Measurements from ENCODE around the gene EXPH5. TPM values are rescaled to one million over a fixed set of nuclear protein-coding genes. Genes with fewer than 3 reads are reported as not detected.

The EXPH5 gene
- total and polyA plus RNA-seq, 2 of the 8 experiments (the other 6 are each of a cell fraction or from before 2014, with no cell fraction given): 1.1 to 11.5 TPM

DNA sequence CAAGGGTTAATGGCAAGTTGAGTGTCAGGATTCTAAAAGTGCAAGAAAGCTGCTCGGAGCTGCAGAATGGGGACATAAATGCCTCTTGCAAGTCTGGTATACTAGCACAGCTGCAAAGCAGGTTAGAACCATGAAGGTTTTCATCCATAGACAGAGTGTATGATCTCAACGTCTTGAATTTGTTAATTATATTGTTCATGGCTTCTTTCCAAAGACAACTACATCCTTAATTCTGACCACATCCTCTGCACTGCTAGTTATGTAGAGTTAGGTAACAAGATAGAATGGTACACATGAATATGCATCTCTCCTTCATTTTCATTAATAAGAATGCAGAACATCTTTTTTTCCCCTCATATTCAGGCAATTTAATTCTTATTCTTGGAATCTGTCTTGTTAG is 34.2 kb downstream of the EXPH5 start:
- Histone ChIP-seq H2BK5ac (ENCODE audit: low read depth, low read length) (no peak overlapping the region), H3K4me3 (ENCODE audit: extremely low read depth in 1 of 4, insufficient read depth in 2 of 4, low read depth in 3 of 4, low read length in 4 of 4) (no peak overlapping the region), H3K4me1 (replicated peaks in 1 of 4; ENCODE audit: control insufficient read depth in 3 of 4, insufficient read depth in 4 of 4, low read length in 3 of 4) (no peaks in the 10 kb centered on the region), H2AFZ (ENCODE audit: low read length) (no peak overlapping the region), H2BK12ac (ENCODE audit: low read depth, low read length) (no peak overlapping the region), H3K56ac (replicated peaks; ENCODE audit: insufficient read length, low read depth, low read length) (no peak overlapping the region), H3K23me2 (ENCODE audit: low read depth, low read length) (no peaks in the 10 kb centered on the region), H3K36me3 (ENCODE audit: control insufficient read depth in 2 of 4, insufficient read depth in 4 of 4, low read length in 3 of 4) (no peaks in the 10 kb centered on the region), H3K27me3 (replicated peaks in 1 of 4; ENCODE audit: control insufficient read depth in 3 of 4, extremely low read depth in 1 of 4, insufficient read depth in 3 of 4, low read length in 3 of 4) (no peaks in the 10 kb centered on the region), H3K79me2 (ENCODE audit: control insufficient read depth in 1 of 2, insufficient read depth in 2 of 2, low read length in 2 of 2) (no peaks in the 10 kb centered on the region), H4K8ac (ENCODE audit: extremely low read depth, insufficient read depth, low read length) (no peak overlapping the region), H2AK5ac (ENCODE audit: low read depth, low read length) (no peak overlapping the region), H3K4me2 (ENCODE audit: insufficient read depth in 1 of 2, low read depth in 2 of 2, low read length in 2 of 2) (no peak overlapping the region), H4K91ac (replicated peaks; ENCODE audit: insufficient read length, low read length) (no peak overlapping the region), H3K14ac (ENCODE audit: insufficient read length) (no peak overlapping the region), H3K4ac (replicated peaks; ENCODE audit: insufficient read length, low read depth, low read length) (no peak overlapping the region), H2BK120ac (replicated peaks; ENCODE audit: low read depth, low read length) (no peak overlapping the region), H3K79me1 (ENCODE audit: low read depth, low read length) (no peaks in the 10 kb centered on the region), H4K20me1 (replicated peaks in 1 of 2; ENCODE audit: control insufficient read depth in 1 of 2, insufficient read depth in 2 of 2, low read length in 2 of 2) (no peaks in the 10 kb centered on the region), H2BK15ac (ENCODE audit: low read length) (no peak overlapping the region), H3K9me3 (ENCODE audit: insufficient read depth in 2 of 2, low read depth in 1 of 2, low read length in 1 of 2) (no peaks in the 10 kb centered on the region), H3K23ac (ENCODE audit: insufficient read length) (no peak overlapping the region), H3K27ac (ENCODE audit: low read depth, low read length) (no peak overlapping the region), H3K18ac (ENCODE audit: extremely low read depth, low read length) (no peak overlapping the region), H4K5ac (ENCODE audit: insufficient read length, low read depth, low read length) (no peak overlapping the region), H3K9ac (replicated peaks in 1 of 4; ENCODE audit: extremely low read depth in 1 of 4, low read depth in 3 of 4, low read length in 3 of 4) (no peak overlapping the region), H2BK20ac (ENCODE audit: low read length) (no peak overlapping the region)
- ChIA-PET POLR2A (ENCODE audit: partially characterized antibody) (interaction anchor here (1.2 to 1.7 kb wide), 2 partner anchors 10 to 19 kb away, joined by 3 to 4 read pairs; no protein-coding TSS in a partner anchor), CTCF (ENCODE audit: partially characterized antibody) (interaction anchor here (0.8 to 1.0 kb wide), 2 partner anchors 31 to 49 kb away, joined by 3 read pairs; no protein-coding TSS in a partner anchor)
- WGBS, 2 experiments (ENCODE audit: extremely low coverage in 1 of 2, insufficient coverage in 1 of 2, insufficient read length in 1 of 2, insufficient replicate concordance in 2 of 2, low coverage in 1 of 2, low lambda C conversion rate in 2 of 2, missing lambda C conversion rate in 1 of 2): 67% methylated on average over 2 of the region's 2 CpGs; no CpG with 5 or more reads in 1 of the 2 experiments
- DNase-seq (ENCODE audit: low read depth in 1 of 2, low spot score in 2 of 2): no peak
- no peak for FAIRE-seq
- no peak for TF ChIP-seq POLR2AphosphoS5 (IDR thresholded peaks at IDR 0.05; ENCODE audit: low read depth, low read length)
- TF ChIP-seq, protein P1, sequence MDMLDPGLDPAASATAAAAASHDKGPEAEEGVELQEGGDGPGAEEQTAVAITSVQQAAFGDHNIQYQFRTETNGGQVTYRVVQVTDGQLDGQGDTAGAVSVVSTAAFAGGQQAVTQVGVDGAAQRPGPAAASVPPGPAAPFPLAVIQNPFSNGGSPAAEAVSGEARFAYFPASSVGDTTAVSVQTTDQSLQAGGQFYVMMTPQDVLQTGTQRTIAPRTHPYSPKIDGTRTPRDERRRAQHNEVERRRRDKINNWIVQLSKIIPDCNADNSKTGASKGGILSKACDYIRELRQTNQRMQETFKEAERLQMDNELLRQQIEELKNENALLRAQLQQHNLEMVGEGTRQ (IDR thresholded peaks at IDR 0.05; ENCODE audit: low read length): no peak
